ENCODE measurements around the gene NELFCD. TPM values are rescaled to one million over a fixed set of nuclear protein-coding genes. Genes with fewer than 3 reads are reported as not detected.
"Not testable (repeated sequence)": the region's sequence is repeated elsewhere in the genome, so short reads cannot be mapped to it uniquely, and the experiment has no call there.

The NELFCD gene
- polyA plus RNA-seq, 1 donor: 162 TPM

DNA sequence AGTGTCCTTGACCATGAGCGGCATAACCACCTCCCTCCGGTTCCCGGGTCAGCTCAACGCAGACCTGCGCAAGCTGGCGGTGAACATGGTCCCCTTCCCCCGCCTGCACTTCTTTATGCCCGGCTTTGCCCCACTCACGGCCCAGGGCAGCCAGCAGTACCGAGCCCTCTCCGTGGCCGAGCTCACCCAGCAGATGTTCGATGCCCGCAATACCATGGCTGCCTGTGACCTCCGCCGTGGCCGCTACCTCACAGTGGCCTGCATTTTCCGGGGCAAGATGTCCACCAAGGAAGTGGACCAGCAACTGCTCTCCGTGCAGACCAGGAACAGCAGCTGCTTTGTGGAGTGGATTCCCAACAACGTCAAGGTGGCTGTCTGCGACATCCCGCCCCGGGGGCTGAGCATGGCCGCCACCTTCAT lies 43.1 kb downstream of the NELFCD start:
- DNase-seq: no peak

DNA sequence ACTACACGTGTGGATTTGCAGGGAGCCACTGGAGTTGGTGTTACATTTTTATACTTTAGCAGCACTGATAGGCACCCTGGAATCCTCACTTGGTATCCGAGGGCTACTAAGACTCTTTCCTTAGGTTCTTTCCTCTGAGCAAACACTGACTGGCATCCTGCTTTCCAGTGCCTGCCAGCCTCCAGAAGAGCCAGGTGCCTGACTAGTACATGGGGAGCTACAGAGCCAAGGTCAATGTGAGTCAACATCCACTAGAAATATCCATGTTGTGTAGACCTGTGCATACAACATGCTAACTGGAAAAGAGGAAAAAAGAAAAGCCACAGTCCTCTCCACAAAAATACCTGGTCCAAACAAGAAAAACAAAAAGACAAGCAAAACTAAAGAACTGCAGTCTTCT lies 44.0 kb downstream of the NELFCD start:
- DNase-seq: no peak

DNA sequence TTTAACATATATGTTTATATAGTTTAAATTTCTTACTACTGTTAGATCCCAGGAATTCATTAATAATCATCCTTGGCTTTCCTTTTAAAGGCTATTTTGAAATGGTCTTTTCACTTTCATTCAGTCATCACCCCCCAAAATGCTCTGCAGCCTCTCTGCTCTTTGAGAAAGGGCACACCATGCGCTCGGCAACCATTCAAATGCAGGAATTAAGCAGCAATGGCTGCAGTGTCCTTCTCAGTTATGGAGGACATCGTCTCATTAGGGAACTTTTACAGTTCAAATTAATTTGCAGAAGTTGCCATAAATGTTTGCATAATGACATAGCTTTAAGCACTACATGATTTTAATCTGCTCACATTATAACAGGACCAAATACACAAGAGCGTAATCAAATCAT lies 44.5 kb downstream of the NELFCD start:
- DNase-seq: no peak

DNA sequence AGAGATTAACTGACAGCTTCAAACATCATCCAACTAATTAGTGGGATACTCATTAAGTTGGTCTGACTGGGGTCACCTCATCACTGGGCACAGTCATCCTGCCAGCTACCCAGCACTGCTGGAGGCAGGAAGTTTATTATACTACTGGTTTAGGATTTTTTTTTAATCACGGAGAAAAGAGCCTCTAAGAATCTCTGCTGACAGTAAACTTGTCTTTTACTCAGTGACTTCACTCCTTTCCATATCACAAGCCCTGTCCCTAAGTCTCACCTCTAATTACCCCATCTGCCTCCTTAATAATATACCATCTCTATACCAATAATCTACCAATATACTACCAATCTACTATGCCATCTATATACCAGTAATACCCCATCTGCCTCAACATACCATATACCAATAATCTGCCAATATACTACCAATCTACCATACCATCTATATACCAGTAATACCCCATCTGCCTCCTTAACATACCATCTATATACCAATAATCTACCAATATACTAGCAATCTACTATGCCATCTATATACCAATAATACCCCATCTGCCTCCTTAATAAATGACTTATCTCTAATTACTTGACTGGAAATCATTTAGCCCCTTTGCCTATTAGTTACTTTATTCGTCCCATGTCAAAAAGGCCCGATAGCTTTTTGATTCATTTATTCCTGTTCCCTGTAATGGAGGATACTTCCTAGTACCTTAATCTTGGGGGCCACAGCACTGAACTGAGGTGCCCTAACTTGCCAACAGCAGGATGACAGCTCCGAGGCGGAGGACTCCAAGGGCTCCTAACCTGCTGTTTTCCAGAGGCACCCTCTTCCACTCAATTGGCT lies 46.1 kb downstream of the NELFCD start:
- DNase-seq: no peak

DNA sequence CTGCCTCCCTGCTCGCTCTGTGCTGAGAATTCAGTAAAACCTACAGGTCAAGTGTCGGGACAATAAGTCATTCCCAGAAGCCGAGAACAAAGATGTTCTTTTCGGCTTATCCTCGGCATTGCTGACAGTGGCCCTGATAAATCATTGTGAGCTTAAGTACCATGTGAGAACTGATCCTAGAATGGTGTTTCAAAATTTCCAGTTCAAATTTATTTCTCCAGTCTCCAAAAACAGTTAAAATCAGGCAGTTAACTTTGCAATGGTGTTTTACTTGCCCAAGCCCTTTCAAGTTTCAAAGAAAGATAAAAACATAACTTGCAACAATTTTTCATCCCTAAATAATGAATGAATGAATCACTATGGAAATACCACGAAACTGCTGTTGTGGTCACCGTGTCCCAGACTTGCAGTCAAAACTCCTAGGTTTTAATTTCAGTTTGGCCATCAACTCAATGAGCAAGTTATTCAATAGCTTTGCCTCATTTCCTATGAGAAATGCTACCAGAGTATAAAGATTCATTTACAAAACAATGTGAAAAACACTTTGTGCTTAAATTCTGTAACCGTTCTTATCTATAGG lies 46.8 kb downstream of the NELFCD start:
- DNase-seq: no peak

DNA sequence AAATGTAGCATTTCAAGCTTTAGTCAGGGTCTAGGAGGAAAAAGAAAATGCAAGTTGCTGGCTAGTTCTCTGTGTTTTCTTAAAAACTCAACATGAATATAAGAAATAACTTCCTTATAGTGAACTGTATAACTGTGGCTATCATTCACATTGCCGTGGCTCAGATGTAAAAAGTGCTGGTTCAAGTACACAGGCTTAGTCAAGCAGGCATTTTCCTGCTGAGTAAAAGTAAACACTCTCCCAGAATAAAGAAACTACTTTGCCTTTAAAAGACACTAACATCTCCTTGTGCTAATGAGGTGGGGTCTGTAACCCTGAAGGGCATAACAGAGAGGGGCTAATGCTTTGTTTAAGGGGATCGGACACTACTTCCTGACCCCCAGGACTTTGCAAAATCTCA lies 47.8 kb downstream of the NELFCD start:
- DNase-seq: no peak

DNA sequence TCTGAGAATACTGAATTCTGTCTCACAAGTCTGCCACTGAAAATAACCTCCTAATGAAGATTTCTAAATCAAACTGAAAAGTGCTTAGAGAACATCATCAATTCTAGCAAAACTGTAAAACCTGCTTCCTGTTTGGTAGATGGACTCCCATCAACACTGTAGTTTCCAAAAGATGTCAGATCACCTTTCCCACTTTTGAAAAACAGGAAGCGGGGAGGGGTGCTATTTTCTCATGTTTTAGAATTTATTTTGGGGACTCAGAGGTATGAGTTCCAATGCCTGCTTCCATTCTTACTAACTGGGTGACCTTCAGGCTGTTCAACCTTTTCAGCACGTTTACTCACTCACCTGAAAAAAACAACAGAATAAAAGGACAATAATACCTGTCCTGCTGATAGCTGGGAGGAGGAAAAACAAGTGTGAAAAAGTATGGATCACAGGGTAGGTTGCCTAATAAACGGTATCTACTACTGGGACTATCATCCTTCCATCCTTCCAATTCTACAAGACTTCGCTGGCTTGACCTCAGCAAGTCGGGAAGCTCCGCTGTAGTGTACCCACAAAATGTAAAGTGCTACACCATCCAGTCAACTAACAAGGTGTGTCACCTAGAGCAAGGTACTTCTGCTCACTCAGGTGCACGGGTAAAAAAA lies 50.0 kb downstream of the NELFCD start:
- no peak for DNase-seq

DNA sequence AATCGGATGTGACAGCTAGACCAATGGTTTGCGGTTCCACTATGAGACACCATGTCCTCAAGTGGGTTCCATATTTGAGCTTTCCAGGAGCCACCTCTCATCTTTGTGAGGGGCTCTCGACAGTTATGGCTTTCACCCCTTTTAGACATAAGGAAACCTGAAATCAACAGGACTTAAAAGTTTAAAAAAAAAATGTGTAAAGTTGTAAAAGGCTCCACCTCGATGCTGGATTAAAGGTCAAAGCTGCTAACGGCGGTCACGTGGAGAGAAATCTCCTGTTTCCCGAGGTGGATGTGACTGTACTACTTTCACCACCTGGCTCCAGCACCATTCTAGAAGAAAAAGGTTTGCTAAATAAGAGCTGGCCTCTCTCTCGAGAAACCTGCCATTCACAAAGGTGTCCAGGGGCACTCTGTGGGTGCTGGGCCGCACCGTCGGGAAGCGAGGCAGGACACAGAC lies 50.5 kb downstream of the NELFCD start:
- DNase-seq: no peak

DNA sequence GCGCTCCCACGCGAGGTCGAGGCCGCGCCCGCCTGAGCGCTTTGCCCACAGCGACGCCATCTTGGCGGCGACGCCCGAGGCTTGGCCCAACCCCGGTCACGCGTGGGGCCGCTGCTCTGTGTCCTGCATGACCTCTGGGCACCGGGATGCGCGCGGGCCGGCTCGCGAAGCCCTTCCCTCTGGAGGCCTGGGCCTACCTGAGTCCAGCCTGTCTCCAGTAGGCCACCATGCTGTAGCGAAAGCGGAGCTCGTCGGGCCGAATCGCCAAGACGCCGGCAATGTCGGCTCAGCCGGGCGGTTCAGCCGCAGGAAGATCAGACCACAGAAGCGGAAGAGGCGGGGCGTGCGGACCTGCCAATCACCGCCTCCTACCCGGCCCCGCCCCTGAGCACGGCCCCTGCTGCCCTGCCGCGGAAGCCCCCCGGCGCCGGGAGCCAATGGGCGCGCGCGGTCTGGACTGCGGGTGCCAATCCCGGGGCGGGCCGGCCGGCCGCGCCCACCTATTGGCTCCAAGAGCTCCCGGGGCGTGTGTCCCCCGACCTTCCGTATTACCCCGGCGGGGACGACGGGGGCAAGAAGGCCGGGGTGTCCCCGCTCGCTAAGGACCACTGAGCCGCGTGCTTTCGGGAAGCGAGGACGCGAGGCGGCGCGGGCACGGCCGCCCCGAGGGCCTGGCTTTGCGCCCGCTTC lies 51.1 kb downstream of the NELFCD start, which contains the start of gene ATP5F1E:
ATP5F1E (minus strand) TSS at position 313 of the 690 bp plus-strand sequence; CDS start at position 229, 84 bp downstream.
- DNase-seq: peak; percentile 93

DNA sequence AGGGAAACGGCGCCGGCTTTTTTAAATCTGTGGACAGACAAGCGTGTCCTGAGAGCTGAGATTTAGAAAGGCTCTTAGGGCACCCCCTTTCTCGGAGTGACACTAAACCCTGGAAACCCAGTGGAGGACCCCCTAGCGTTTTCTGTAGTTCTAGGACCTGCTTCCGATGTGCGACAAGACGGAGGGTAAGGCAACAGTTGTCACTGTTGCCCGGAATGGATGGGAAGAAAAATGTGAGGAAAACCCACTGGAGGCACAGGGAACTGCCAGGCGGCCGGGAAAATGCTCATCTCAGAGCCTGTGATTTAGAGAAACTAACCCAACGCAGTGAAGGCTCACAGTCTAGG lies 51.6 kb downstream of the NELFCD start:
- DNase-seq: no peak

DNA sequence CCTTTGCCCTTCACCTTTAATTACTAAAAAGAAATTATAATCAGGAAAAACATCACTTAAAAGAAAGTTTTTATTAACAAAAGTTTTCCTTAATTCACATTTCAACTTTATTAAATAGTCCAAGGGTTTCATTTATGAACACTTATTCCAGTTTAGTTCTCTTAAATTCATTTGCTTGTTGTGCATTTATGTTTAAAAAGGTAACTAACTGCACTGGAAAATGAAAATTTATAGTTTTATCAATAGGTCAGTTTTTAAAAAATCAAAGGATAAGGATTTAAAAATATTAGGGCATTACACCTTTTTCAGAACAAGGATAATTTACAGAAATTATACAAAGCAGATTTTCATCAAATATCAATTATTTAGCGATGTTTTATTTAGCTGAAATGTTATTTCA lies 52.0 kb downstream of the NELFCD start:
- DNase-seq: no peak

DNA sequence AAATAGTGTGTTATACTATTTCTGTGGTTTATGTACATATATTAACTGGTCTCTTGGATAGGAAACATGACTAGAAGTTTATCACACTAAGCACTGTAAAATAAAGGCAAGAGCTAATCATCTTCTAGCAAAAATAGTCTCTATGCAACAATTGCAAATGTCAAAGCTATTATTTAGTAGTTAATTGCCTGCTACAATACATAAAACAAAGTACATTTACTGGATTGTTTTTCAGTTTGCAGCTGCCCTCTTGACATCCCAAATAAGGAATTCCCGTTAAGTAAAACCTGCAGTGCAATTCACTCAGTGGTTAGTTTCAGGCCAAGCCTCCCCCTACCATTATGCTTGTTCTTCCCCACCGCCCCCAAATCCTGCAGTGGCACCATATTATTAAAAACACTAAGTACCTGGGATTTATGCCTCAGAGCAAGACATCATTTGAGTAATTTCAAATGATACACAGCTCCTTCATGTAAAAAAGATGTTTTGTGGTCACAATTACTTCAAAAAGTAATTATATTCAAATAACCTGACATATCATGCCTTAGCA lies 52.6 kb downstream of the NELFCD start:
- no peak for DNase-seq

DNA sequence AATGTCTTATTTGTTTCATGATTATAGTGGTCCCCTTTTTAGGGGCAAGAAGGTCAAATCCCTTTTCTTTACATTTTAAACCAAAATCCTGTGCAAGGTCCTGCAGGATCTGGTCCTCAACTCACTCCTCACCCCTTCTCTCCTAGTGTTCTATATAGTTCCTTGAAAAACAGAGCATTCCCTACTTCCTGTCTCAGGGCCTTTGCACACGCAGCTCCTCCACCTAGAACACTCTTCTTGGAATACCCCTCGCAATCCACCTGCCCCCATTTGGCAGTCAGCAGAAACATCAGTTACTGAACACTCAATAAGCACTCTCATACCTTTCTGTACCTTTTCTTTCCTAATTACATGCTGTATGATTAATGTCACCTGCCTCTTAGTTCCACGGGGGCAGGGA lies 54.3 kb downstream of the NELFCD start:
- DNase-seq: no peak

DNA sequence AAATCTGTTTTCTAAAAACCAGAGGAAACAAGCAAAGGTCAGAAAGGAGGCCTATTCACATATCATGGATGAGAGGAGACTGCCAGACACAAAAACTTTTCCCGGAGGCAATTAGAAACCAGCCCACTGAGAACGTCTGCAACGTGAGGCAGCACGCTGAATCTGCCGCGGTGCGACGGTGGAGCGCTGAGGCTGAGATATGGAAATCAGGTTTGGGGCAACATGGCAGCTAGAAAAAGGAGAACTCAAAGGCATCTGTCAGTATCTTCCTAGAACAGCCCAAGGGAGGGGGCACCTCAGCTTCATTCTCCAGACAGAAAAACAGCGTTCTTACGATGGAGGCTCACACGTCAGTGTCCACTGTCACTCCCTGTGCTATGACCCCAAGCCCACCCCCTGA lies 56.3 kb downstream of the NELFCD start:
- no peak for DNase-seq

DNA sequence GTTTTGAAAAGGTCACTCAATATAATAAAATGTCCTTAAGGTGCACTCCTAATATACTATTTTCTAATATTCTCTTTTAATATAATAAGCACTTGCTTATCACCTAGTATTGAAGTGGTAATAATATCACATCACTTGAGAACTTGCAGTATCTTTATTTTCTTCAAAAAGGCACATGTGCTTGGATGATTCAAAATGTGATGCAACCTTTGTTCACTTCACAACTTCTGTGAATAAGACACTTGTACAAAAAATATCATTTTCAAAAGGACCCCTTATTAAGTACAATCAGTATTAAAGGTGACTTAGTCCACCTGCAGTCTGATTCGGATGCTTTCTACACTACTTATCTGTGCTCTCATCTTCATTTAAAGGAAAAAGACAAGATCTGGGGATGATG lies 58.2 kb downstream of the NELFCD start:
- DNase-seq: no peak

DNA sequence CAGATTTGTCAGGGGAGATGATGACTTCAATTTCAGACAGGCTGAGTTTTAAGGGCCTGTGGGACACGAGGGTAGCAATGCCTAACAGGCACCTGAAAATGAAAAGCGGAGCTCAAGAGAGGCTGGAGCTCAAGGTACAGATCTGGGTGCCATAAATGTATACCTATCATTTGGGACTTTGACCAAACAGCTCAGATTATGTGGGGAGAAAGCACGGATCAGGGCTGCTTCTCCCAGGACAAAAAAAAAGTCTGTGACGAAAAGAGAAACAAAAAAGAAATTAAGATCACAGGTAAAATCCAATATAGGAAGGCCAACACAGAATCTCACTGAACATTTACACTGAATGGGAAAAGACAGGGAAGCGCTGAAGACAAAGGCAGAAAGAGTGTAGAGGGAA lies 59.6 kb downstream of the NELFCD start:
- no peak for DNase-seq

DNA sequence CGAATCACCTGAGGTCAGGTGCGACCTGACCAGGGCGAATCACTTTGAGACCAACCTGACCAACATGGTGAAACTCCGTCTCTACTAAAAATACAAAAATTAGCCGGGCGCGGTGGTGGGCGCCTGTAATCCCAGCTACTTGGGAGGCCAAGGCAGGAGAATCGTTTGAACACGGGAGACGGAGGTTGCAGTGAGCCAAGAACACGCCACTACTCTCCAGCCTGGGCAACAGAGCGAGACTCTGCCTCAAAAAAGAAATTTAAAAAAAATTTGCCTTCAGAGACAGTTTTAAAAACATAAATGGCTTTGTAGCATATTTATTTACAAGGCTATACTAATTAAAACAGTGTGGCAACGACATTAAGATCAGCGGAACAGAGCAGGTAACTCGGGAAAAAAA lies 60.4 kb downstream of the NELFCD start:
- not testable (repeated sequence) for DNase-seq

DNA sequence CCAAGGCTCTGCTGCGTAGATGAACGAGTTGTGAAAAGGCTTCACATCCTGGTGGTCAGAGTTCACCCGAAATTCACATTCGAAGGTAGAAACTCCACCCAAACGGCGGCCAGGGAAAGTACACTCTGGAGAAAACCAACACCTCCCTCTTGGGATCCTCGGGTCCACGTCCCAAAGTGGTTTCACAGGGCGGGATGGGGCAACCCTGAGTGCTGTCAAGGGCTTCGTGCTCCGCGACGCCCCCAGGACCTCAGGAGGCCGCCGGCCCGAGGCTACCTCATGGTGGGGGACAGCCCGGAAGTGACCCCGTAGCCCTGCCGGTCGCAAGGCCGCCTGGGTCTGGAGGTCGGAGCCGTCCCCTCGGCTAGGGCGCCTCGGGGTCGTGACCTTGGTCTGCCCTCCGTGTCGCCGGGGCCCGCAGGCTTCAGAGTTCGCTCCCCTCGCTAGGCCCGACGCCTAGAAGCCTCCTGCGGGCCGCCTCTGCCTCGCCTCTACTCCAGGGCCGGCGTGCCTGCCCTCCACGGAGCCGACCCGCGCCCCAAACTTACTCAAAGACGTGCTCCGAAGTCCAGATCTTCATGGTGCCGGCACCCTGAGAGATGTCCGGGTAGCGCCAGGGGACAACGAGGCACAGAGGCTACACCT lies 61.2 kb downstream of the NELFCD start, which contains the start of gene PRELID3B:
PRELID3B (minus strand) TSS at position 636 of the 645 bp plus-strand sequence; CDS start at position 580, 56 bp downstream.
- DNase-seq: no peak

DNA sequence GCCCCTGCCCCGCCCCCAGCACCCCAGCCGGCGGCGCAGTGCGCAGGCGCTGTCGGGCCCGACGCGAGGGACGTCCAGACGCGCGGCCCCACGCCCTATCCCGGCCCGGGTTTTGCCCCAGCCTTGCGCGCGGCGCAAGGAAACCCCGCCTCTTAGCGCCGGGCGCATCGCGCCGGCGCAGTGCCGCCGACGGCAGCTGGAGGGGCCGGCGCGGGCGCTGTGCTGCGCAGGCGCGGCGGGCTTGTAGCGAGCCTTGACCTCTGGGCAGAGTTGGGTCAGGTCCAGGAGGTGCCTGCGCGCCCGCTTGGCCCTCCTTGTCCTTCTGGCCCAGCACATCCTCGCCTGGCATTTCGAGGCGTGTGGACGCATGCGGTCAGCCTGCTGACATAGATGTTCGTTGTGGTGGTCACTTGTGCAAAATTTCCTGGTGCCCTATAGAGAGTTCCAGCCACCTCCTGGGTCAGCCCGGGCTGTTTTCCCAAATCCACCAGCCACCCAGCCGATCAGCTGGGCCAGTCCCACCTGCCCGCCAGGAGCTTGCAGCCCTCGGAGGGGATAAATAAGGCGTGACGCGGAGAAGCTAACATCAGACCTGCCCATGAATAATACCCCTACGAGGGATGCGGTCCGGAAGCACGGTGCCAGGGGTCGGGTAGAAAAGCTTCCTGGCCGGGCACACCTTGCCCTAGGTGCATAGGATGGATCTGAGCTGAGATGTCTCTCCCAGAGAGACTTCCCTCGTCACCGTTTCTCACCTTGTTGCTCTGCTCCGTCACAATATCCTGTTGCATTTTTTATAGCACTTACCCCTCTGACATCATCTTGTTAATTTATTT lies 62.0 kb downstream of the NELFCD start:
- peak; percentile 90 for DNase-seq

DNA sequence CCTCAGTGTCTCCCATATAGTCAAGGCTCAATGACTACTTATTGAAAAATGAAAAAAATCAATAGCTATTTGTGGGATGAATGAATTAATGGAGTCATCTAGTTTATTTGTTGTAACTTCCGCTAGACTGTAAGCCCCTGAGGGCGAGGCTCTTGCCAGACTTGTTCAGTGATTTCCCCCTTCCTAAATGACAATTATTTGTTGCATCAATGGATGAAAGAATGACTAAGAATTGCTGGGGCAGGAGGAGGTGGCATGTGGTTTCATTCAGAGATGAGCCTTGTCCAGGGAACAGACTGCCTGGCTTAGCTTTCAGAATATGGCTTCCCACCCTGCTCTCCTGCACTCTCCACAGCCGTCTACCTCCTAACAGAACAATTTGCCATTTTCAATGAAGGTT lies 62.6 kb downstream of the NELFCD start:
- DNase-seq: no peak

DNA sequence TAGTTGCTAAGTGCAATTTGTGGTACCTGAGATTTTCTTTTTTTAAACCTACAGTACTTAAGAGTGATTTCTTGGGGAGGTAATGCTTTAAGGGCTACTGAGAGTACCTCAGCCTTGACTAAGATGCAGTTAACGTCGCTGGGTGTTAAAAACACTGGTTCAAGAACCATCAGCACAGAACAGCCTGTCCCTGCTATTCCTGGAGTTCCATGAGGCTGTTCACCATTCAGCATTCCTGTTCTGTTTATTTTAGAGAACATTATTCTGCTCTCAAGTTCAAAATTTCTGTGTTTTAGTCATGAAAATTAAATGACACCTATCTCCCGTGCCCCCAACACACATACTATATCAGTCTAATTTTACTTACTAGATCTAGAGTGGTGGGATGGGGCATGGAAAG lies 63.2 kb downstream of the NELFCD start:
- no peak for DNase-seq

Data from left kidney (tissue), 2 donors.